Smooth muscle cell (in vitro differentiated cells): Measurements from ENCODE around the gene CEP55. TPM values are rescaled to one million over a fixed set of nuclear protein-coding genes. Genes with fewer than 3 reads are reported as not detected.
A peak's percentile ranks its signal among the peaks of the same experiment; 100 is the strongest.

Source experiments
- DNase-seq: peaks from one replicate; lab custom pipeline; 2025; ENCODE audit not compliant: unreplicated experiment; lab: John Stamatoyannopoulos, UW
- H2AFZ ChIP-seq: fragments of 200-600 bp; sonication (generic); 2 replicates; pipeline ENCODE4 v1.6.0; 2016; ENCODE audit warnings: antibody characterized with exemption, low read depth, mild to moderate bottlenecking
- H3F3A ChIP-seq: fragments of 200-600 bp; sonication (generic); 2 replicates; pipeline ENCODE4 v1.6.0; 2017; ENCODE audit warnings: antibody characterized with exemption, low read depth
- H3K27ac ChIP-seq: fragments of 200-600 bp; sonication (generic); 2 replicates; pipeline ENCODE4 v1.5.1; 2016; ENCODE audit warnings: low read depth, mild to moderate bottlenecking
- H3K27me3 ChIP-seq: fragments of 200-600 bp; sonication (generic); 2 replicates; pipeline ENCODE4 v1.6.1; 2016; ENCODE audit warnings: low read depth, mild to moderate bottlenecking
- H3K36me3 ChIP-seq: fragments of 200-600 bp; sonication (generic); 2 replicates; pipeline ENCODE4 v1.5.1; 2016; ENCODE audit warnings: low read depth
- H3K4me1 ChIP-seq: fragments of 200-600 bp; sonication (generic); 2 replicates; pipeline ENCODE4 v1.5.1; 2016; ENCODE audit warnings: low read depth
- H3K4me2 ChIP-seq: fragments of 200-600 bp; sonication (generic); 2 replicates; pipeline ENCODE4 v1.6.0; 2016; ENCODE audit warnings: mild to moderate bottlenecking
- H3K4me3 ChIP-seq: fragments of 200-600 bp; sonication (generic); 2 replicates; pipeline ENCODE4 v1.5.1; 2016; ENCODE audit warnings: mild to moderate bottlenecking
- H3K79me2 ChIP-seq: fragments of 200-600 bp; sonication (generic); 2 replicates; pipeline ENCODE4 v1.6.0; 2016; ENCODE audit warnings: low read depth, mild to moderate bottlenecking
- H3K9ac ChIP-seq: fragments of 200-600 bp; sonication (generic); 2 replicates; pipeline ENCODE4 v1.6.0; 2016; ENCODE audit warnings: low read depth
- H3K9me3 ChIP-seq: fragments of 200-600 bp; sonication (generic); replicated peaks from 2 replicates; pipeline ENCODE4 v1.5.1; 2016; ENCODE audit warnings: low read depth
- H4K20me1 ChIP-seq: fragments of 200-600 bp; sonication (generic); 2 replicates; pipeline ENCODE4 v1.6.0; 2016; ENCODE audit warnings: low read depth
- CTCF ChIP-seq: fragments of 200-600 bp; sonication (generic); IDR thresholded peaks from 2 replicates; pipeline ENCODE4 v1.5.1; 2017; ENCODE audit warnings: borderline replicate concordance, mild to moderate bottlenecking, antibody characterized with exemption; ENCODE audit not compliant: insufficient read depth, poor library complexity, severe bottlenecking
- WGBS: methylation state at CpG from one replicate; pipeline ENCODE4 v1.1.7; 2016; ENCODE audit warnings: low lambda C conversion rate; 5-methylcytosine and 5-hydroxymethylcytosine counted together
- polyA plus RNA-seq: library from polyadenylated mRNA; unstranded; fragments of >200 nt; fragmentation: Nextera tagmentation; extraction: Ambion mirVana; gene quantifications from 2 replicates; pipeline ENCODE4 v1.2.1, GENCODE V29; 2016
- total RNA-seq: library from RNA; depleted of rRNA; stranded (reverse); fragments of >200 nt; gene quantifications from 2 replicates; pipeline ENCODE4 v1.2.3, GENCODE V29; 2014

Gene CEP55
- total and polyA plus RNA-seq, 2 experiments from 2014 or later: 6.8 to 9.3 TPM

- Histone ChIP-seq H3K79me2 (peaks cover 49% of the 10 kb centered on the region), H3K4me2 (no peak overlapping the region), H3K9me3 (no peaks in the 10 kb centered on the region), H4K20me1 (no peaks in the 10 kb centered on the region), H3F3A (peaks cover 10% of the 10 kb centered on the region), H3K27ac (peak overlapping the region; percentile 36), H3K27me3 (no peaks in the 10 kb centered on the region), H2AFZ (no peak overlapping the region), H3K4me3 (no peak overlapping the region), H3K4me1 (peaks cover 21% of the 10 kb centered on the region), H3K36me3 (no peaks in the 10 kb centered on the region), H3K9ac (no peak overlapping the region)
- no peak for DNase-seq
- WGBS: 77% methylated on average over 7 of the region's 7 CpGs
- TF ChIP-seq CTCF: no peak
These were observed 39.9 kb upstream of the CEP55 start for GRCh38 chr10:93456480-93456879.

DNA sequence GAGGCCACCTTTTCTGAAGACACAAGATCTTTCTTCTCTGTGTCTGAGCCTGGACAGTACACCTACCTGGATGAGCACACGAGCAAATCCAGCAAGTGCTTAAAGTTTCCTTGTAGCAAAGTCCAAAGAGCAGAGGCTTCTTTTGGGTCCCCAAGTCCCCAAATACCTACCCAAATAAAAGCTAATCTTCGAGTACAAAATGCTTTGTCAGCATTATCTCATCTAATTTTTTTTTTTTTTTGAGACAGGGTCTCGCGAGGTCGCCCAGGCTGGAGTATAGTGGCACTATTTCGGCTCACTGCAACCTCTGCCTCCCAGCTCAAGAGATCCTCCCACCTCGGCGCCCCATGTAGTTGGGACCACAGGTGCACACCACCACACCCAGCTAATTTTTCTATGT is 38.9 kb upstream of the CEP55 start:
- 95% methylated on average over 8 of the region's 8 CpGs for WGBS
- no peak overlapping the region for H2AFZ ChIP-seq
- no peaks in the 10 kb centered on the region for H3K27me3 ChIP-seq
- H3K36me3 ChIP-seq: no peaks in the 10 kb centered on the region
- DNase-seq: no peak
- H3K9me3 ChIP-seq: no peaks in the 10 kb centered on the region
- H3K79me2 ChIP-seq: peaks cover 59% of the 10 kb centered on the region
- H4K20me1 ChIP-seq: no peaks in the 10 kb centered on the region
- peaks cover 22% of the 10 kb centered on the region for H3K4me1 ChIP-seq
- H3K4me2 ChIP-seq: no peak overlapping the region
- peak overlapping the region; percentile 97 for H3K27ac ChIP-seq
- H3F3A ChIP-seq: peaks cover 13% of the 10 kb centered on the region
- H3K9ac ChIP-seq: no peak overlapping the region
- no peak overlapping the region for H3K4me3 ChIP-seq
- no peak for TF ChIP-seq CTCF

DNA sequence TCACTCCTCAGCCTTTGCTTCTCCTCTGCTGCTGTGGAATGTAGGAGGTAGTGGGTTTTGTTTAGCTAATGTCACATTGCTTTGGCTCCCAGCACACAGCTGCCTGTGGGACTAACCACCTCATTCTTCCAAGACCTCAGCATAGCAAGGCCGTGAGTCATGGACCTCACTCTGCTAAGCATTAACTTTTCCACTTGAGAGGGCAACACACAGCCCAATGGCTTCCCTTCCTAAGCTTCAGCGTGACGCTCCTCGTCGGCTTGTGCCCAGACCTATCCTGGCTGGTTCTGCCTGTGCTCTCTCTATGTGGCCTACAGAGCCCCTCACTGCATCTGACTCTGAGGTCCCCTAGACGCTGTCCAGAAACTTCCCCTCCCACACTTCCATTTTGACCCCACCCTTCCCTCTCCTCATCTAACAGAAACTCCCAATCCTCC is 37.6 kb upstream of the CEP55 start:
- Histone ChIP-seq H3K4me1 (peaks cover 22% of the 10 kb centered on the region), H3F3A (peaks cover 19% of the 10 kb centered on the region), H3K79me2 (peaks cover 68% of the 10 kb centered on the region), H3K4me2 (peak overlapping the region; percentile 61), H4K20me1 (no peaks in the 10 kb centered on the region), H2AFZ (no peak overlapping the region), H3K9me3 (no peaks in the 10 kb centered on the region), H3K4me3 (peak overlapping the region; percentile 20), H3K27ac (peak overlapping the region; percentile 97), H3K9ac (peak overlapping the region; percentile 75), H3K36me3 (no peaks in the 10 kb centered on the region), H3K27me3 (no peaks in the 10 kb centered on the region)
- WGBS: 0% methylated on average over 6 of the region's 6 CpGs
- DNase-seq: peak; percentile 40
- TF ChIP-seq CTCF: no peak

GRCh38 chr10:93459466-93459865 is 36.9 kb upstream of the CEP55 start:
- Histone ChIP-seq H3K9me3 (no peaks in the 10 kb centered on the region), H3K36me3 (no peaks in the 10 kb centered on the region), H3K79me2 (peaks cover 74% of the 10 kb centered on the region), H3K4me2 (peak overlapping the region; percentile 61), H4K20me1 (no peaks in the 10 kb centered on the region), H3K4me3 (no peak overlapping the region), H3K27ac (peak overlapping the region; percentile 97), H3K27me3 (no peaks in the 10 kb centered on the region), H3K4me1 (peaks cover 26% of the 10 kb centered on the region), H2AFZ (no peak overlapping the region), H3K9ac (peak overlapping the region; percentile 75), H3F3A (peaks cover 25% of the 10 kb centered on the region)
- WGBS: 78% methylated on average over 3 of the region's 3 CpGs
- no peak for TF ChIP-seq CTCF
- no peak for DNase-seq
